GM10266 (cell line): ENCODE measurements around the gene CALHM6.
A peak's percentile ranks its signal among the peaks of the same experiment; 100 is the strongest.

Source experiments
- DNase-seq: peaks from one replicate; pipeline ENCODE4 v3.0.0; 2012; ENCODE audit errors: extremely low spot score
- CTCF ChIP-seq: IDR thresholded peaks from 2 replicates; pipeline ENCODE4 v1.5.1; 2012; ENCODE audit warnings: mild to moderate bottlenecking, low read depth; ENCODE audit not compliant: control insufficient read depth, insufficient read depth; ENCODE audit errors: missing control alignments

CALHM6 gene

GRCh38 chr6:116436586-116436985, 24.6 kb upstream of the CALHM6 start:
- no peak for TF ChIP-seq CTCF
- no peak for DNase-seq

- no peak for DNase-seq
- no peak for TF ChIP-seq CTCF
These were observed 23.5 kb upstream of the CALHM6 start for GRCh38 chr6:116437656-116438055.

GRCh38 chr6:116438590-116439448, 22.4 kb upstream of the CALHM6 start:
- no peak for TF ChIP-seq CTCF
- DNase-seq = no peak

GRCh38 chr6:116439522-116440051, 21.6 kb upstream of the CALHM6 start:
- TF ChIP-seq CTCF = no peak
- no peak for DNase-seq

GRCh38 chr6:116443105-116443504, 18.1 kb upstream of the CALHM6 start:
- no peak for DNase-seq
- TF ChIP-seq CTCF = no peak

- peak; percentile 61 for TF ChIP-seq CTCF
- DNase-seq = peak; percentile 50
These were observed 17.1 kb upstream of the CALHM6 start for GRCh38 chr6:116444092-116444491.

GRCh38 chr6:116444575-116444974, 16.6 kb upstream of the CALHM6 start:
- no peak for TF ChIP-seq CTCF
- DNase-seq = no peak
